ENCODE results near the gene MPST. TPM values are rescaled to one million over a fixed set of nuclear protein-coding genes. Genes with fewer than 3 reads are reported as not detected.

Gene MPST
- total RNA-seq, 4 donors from 2014 or later, result 99.0 to 171 (median 143) TPM

- 84% methylated on average over 8 of the region's 9 CpGs for WGBS
- no peak for DNase-seq (ENCODE audit: low spot score in 2 of 2)
- no peak overlapping the region for H3K27ac ChIP-seq
- H3K4me3 ChIP-seq, result no peak overlapping the region
- H3K9me3 ChIP-seq, result no peaks in the 10 kb centered on the region
- peaks cover 37% of the 10 kb centered on the region for H3K27me3 ChIP-seq
- peaks cover 2% of the 10 kb centered on the region for H3K4me1 ChIP-seq
- TF ChIP-seq EP300 (IDR thresholded peaks at IDR 0.05), result no peak
- TF ChIP-seq POLR2A (IDR thresholded peaks at IDR 0.05), result no peak
- no peak for TF ChIP-seq CTCF (IDR thresholded peaks at IDR 0.05)
- no peak for TF ChIP-seq POLR2AphosphoS5 (IDR thresholded peaks at IDR 0.05)
- no peaks in the 10 kb centered on the region for H3K36me3 ChIP-seq
Observed at GRCh38 chr22:37075822-37076433, 56.4 kb downstream of the MPST start.

- H3K27me3 ChIP-seq, result peaks cover 33% of the 10 kb centered on the region
- DNase-seq (ENCODE audit: low spot score in 2 of 2), result no peak
- no peak for TF ChIP-seq POLR2A (IDR thresholded peaks at IDR 0.05)
- TF ChIP-seq CTCF (IDR thresholded peaks at IDR 0.05), result peak; percentile 59 to 97
Observed at GRCh38 chr22:37077802-37078448, 58.4 kb downstream of the MPST start.

GRCh38 chr22:37079158-37079557 is 59.6 kb downstream of the MPST start:
- Histone ChIP-seq H3K27ac (no peak overlapping the region), H3K4me3 (no peak overlapping the region), H3K27me3 (peaks cover 30% of the 10 kb centered on the region), H3K9me3 (no peaks in the 10 kb centered on the region), H3K36me3 (no peaks in the 10 kb centered on the region), H3K4me1 (peaks cover 2% of the 10 kb centered on the region)
- DNase-seq (ENCODE audit: low spot score in 2 of 2), result no peak
- 45% methylated on average over 5 of the region's 5 CpGs for WGBS
- TF ChIP-seq EP300 (IDR thresholded peaks at IDR 0.05) (no peak), POLR2A (IDR thresholded peaks at IDR 0.05) (no peak), POLR2AphosphoS5 (IDR thresholded peaks at IDR 0.05) (no peak), CTCF (IDR thresholded peaks at IDR 0.05) (no peak)

More at GRCh38 chr22:37077802-37078448, 58.4 kb downstream of the MPST start:
- 23% methylated on average over 15 of the region's 15 CpGs for WGBS
- peaks cover 2% of the 10 kb centered on the region for H3K4me1 ChIP-seq
- no peak overlapping the region for H3K4me3 ChIP-seq
- no peaks in the 10 kb centered on the region for H3K36me3 ChIP-seq
- no peak overlapping the region for H3K27ac ChIP-seq
- H3K9me3 ChIP-seq, result no peaks in the 10 kb centered on the region

Other genes starting within 250 kb of the MPST start
- gene IFT27, start 243.6 kb upstream of the MPST start, total RNA-seq, result 10 to 100 TPM in 2 of 4 donors, 1 to 10 TPM in 2; 8.2 to 29.0 (median 17.7) TPM
- gene PVALB, start 202.7 kb upstream of the MPST start, total RNA-seq, result not detected
- 1 to 10 TPM; 1.1 to 4.5 (median 3.1) TPM for gene NCF4, start 158.7 kb upstream of the MPST start, total RNA-seq
- gene CSF2RB, start 106.1 kb upstream of the MPST start, total RNA-seq, result 10 to 100 TPM in 1 of 4 donors, 1 to 10 TPM in 3; 3.9 to 13.6 (median 4.7) TPM
- gene TST, start 295 bp upstream of the MPST start, total RNA-seq, result 10 to 100 TPM; 23.2 to 56.3 (median 52.4) TPM
- gene KCTD17, start 32.0 kb downstream of the MPST start, total RNA-seq, result 10 to 100 TPM; 25.0 to 67.0 (median 35.7) TPM
- gene TMPRSS6, start 90.0 kb downstream of the MPST start, total RNA-seq, result 1 to 10 TPM in 2 of 4 donors, under 1 TPM in 2; 0.30 to 3.8 (median 1.0) TPM
- gene IL2RB, start 130.2 kb downstream of the MPST start, total RNA-seq, result 10 to 100 TPM in 3 of 4 donors, 1 to 10 TPM in 1; 8.9 to 29.7 (median 12.4) TPM
- 1 to 10 TPM; 1.2 to 8.4 (median 2.7) TPM for gene C1QTNF6, start 168.5 kb downstream of the MPST start, total RNA-seq
- gene SSTR3, start 192.7 kb downstream of the MPST start, total RNA-seq, result not detected
- 1 to 10 TPM; 1.9 to 3.9 (median 3.0) TPM for gene RAC2, start 224.5 kb downstream of the MPST start, total RNA-seq

Measured in suprapubic skin (tissue), 4 donors.